PFSK-1 (cell line): ENCODE data around the gene THOC5.

Source experiments
- FOXP2 ChIP-seq: optimal IDR thresholded peaks from 2 replicates; pipeline ENCODE3; 2011; ENCODE audit warnings: borderline replicate concordance, control low read depth, inconsistent platforms; ENCODE audit not compliant: insufficient read depth; ENCODE audit errors: extremely low read length, extremely low read depth
- POLR2AphosphoS5 ChIP-seq: IDR thresholded peaks from 2 replicates; pipeline ENCODE4 v1.6.1; 2012; ENCODE audit warnings: low read depth, mild to moderate bottlenecking, control low read depth, low read length, moderate library complexity
- SIN3A ChIP-seq: IDR thresholded peaks from 2 replicates; pipeline ENCODE4 v1.6.1; 2012; ENCODE audit warnings: mild to moderate bottlenecking, low read length, moderate library complexity, borderline replicate concordance; ENCODE audit not compliant: insufficient read depth
- TAF1 ChIP-seq: IDR thresholded peaks from 2 replicates; pipeline ENCODE4 v1.6.1; 2012; ENCODE audit warnings: low read length, control low read depth, borderline replicate concordance; ENCODE audit not compliant: insufficient read depth
- TF ChIP-seq, protein P1 (sequence below), 2 experiments: IDR thresholded peaks; 2 replicates each; pipeline versions ENCODE4 v1.6.1 to v1.8.0; 2011 to 2012; ENCODE audit warnings: low read depth in 2 of 2, low read length in 2 of 2, control low read depth in 1 of 2, inconsistent platforms in 1 of 2, mild to moderate bottlenecking in 1 of 2, moderate library complexity in 1 of 2; ENCODE audit not compliant: insufficient read depth in 1 of 2

Gene THOC5

DNA sequence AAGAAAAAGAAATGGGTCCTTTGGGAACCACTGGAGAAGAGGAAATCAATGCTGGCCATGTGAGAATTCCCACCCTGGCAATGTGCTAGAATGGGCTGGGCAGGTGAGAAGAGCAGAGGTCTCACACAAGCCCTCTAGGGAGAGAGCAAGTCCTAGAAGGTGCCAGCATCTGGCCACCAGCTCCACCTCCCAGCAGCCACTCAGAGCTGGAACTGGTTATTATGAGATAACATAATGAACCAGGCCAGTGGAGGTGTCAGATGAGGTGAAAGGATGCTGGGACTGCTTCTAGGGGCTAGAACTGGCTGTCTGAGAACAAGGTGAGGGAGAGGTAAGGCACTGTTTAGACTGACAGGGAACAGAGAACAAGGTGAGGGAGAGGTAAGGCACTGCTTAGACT is 44.3 kb downstream of the THOC5 start:
- TF ChIP-seq TAF1 = no peak
- no peak for TF ChIP-seq SIN3A
- no peak for TF ChIP-seq POLR2AphosphoS5
- no peak for TF ChIP-seq FOXP2
- TF ChIP-seq, protein P1, sequence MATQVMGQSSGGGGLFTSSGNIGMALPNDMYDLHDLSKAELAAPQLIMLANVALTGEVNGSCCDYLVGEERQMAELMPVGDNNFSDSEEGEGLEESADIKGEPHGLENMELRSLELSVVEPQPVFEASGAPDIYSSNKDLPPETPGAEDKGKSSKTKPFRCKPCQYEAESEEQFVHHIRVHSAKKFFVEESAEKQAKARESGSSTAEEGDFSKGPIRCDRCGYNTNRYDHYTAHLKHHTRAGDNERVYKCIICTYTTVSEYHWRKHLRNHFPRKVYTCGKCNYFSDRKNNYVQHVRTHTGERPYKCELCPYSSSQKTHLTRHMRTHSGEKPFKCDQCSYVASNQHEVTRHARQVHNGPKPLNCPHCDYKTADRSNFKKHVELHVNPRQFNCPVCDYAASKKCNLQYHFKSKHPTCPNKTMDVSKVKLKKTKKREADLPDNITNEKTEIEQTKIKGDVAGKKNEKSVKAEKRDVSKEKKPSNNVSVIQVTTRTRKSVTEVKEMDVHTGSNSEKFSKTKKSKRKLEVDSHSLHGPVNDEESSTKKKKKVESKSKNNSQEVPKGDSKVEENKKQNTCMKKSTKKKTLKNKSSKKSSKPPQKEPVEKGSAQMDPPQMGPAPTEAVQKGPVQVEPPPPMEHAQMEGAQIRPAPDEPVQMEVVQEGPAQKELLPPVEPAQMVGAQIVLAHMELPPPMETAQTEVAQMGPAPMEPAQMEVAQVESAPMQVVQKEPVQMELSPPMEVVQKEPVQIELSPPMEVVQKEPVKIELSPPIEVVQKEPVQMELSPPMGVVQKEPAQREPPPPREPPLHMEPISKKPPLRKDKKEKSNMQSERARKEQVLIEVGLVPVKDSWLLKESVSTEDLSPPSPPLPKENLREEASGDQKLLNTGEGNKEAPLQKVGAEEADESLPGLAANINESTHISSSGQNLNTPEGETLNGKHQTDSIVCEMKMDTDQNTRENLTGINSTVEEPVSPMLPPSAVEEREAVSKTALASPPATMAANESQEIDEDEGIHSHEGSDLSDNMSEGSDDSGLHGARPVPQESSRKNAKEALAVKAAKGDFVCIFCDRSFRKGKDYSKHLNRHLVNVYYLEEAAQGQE (IDR thresholded peaks at IDR 0.05; ENCODE audit: insufficient read depth in 1 of 2, low read depth in 2 of 2, low read length in 2 of 2) = no peak

DNA sequence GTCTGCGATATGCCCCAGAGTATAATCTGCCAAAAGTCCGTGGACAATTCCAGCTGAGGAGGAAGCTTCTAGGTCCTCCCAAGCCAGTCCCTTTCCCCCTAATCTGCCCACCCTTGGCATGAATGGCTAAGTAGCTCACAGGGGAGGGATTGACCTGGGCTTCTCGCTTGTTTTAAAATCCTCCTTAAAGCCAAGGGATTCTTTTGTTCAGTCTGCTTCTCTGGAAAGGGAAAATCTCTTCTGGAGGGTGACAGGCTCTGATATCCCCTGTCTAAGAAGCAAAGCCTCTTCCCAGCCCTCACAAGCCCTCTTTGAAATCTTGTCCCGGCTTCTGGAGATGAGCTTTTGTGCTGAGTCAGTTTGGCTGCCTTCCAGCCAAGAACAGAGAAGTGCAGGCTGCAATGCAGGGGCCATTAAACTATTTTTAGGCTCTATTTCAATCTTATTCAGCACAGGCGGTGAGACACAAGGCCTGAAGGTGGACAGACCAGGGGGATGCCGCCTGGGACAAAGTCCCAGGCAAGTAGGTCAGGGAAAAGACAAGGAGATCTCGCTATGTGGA is 49.7 kb downstream of the THOC5 start:
- TF ChIP-seq FOXP2 = no peak
- no peak for TF ChIP-seq POLR2AphosphoS5
- TF ChIP-seq TAF1 = no peak
- no peak for TF ChIP-seq SIN3A
- TF ChIP-seq, protein P1 (IDR thresholded peaks at IDR 0.05; ENCODE audit: insufficient read depth in 1 of 2, low read depth in 2 of 2, low read length in 2 of 2) = no peak

DNA sequence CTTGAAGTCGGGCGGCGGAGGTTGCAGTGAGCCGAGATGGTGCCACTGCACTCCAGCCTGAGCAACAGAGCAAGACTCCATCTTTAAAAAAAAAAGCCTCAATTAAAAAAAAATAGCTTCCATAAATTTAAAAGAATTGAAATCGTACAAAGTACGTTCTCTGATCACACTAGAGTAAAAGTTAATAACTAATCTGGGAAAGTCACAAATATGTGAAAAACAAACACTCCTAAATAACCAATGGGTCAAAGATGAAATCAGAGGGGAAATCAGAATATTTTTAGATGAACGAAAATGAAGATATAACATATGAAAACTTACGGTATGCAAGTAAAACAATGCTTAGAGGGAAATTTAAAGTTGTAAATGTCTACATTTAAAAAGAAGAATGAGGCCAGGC is 53.7 kb downstream of the THOC5 start:
- TF ChIP-seq POLR2AphosphoS5 (no peak), TAF1 (no peak), FOXP2 (no peak), SIN3A (no peak)
- TF ChIP-seq, protein P1 (IDR thresholded peaks at IDR 0.05; ENCODE audit: insufficient read depth in 1 of 2, low read depth in 2 of 2, low read length in 2 of 2) = no peak

DNA sequence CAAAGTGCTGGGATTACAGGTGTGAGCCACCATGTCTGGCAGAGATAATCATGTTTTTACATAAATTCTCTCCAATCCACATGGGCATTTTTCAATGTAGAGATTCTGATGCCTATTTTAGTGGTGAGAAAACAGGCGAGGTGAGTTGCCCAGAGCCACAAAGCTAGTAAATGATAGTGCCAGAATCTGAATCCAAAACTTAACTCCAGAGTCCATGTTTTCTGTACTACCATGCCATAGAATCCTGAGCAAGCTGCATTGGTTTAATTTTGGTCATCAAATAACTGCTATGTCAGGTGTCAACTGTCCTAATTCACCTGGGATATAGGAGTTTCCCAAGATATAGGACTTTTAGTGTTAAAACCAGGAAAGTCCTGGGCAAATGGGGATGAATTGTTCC is 59.9 kb downstream of the THOC5 start:
- TF ChIP-seq SIN3A = no peak
- TF ChIP-seq FOXP2 = no peak
- TF ChIP-seq, protein P1 (IDR thresholded peaks at IDR 0.05; ENCODE audit: insufficient read depth in 1 of 2, low read depth in 2 of 2, low read length in 2 of 2) = no peak
- TF ChIP-seq TAF1 = no peak
- TF ChIP-seq POLR2AphosphoS5 = no peak
